Mammary epithelial cell (primary cell): ENCODE measurements around the gene RNU6-9.

Source experiments
- EZH2 ChIP-seq: IDR thresholded peaks from 2 replicates; pipeline ENCODE4 v1.6.1; 2012; ENCODE audit warnings: low read length, inconsistent platforms, borderline replicate concordance
- TF ChIP-seq, protein P1 (sequence below), 2 donors: IDR thresholded peaks in 1 of 2; conservative IDR thresholded peaks in 1 of 2; 2 replicates each; pipeline ENCODE4 v1.5.1; 2011 to 2012; ENCODE audit warnings: inconsistent platforms in 2 of 2, low read length in 2 of 2, mild to moderate bottlenecking in 2 of 2, control low read depth in 1 of 2, low read depth in 1 of 2; ENCODE audit not compliant: insufficient read depth in 1 of 2; ENCODE audit errors: extremely low read depth in 1 of 2

- TF ChIP-seq, protein P1, sequence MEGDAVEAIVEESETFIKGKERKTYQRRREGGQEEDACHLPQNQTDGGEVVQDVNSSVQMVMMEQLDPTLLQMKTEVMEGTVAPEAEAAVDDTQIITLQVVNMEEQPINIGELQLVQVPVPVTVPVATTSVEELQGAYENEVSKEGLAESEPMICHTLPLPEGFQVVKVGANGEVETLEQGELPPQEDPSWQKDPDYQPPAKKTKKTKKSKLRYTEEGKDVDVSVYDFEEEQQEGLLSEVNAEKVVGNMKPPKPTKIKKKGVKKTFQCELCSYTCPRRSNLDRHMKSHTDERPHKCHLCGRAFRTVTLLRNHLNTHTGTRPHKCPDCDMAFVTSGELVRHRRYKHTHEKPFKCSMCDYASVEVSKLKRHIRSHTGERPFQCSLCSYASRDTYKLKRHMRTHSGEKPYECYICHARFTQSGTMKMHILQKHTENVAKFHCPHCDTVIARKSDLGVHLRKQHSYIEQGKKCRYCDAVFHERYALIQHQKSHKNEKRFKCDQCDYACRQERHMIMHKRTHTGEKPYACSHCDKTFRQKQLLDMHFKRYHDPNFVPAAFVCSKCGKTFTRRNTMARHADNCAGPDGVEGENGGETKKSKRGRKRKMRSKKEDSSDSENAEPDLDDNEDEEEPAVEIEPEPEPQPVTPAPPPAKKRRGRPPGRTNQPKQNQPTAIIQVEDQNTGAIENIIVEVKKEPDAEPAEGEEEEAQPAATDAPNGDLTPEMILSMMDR (conservative IDR thresholded peaks at IDR 0.05 in 1 of 2, IDR thresholded peaks at IDR 0.05 in 1 of 2; ENCODE audit: extremely low read depth in 1 of 2, insufficient read depth in 1 of 2, low read depth in 1 of 2, low read length in 2 of 2) = no peak
- TF ChIP-seq EZH2 = no peak
These were observed 27.0 kb downstream of the RNU6-9 start for GRCh38 chr19:920051-920864.
